Mammary epithelial cell (primary cell): ENCODE measurements around the gene RSPH9.

Source experiments
- EZH2 ChIP-seq: IDR thresholded peaks from 2 replicates; pipeline ENCODE4 v1.6.1; 2012; ENCODE audit warnings: low read length, inconsistent platforms, borderline replicate concordance
- TF ChIP-seq, protein P1 (sequence below), 2 donors: IDR thresholded peaks in 1 of 2; conservative IDR thresholded peaks in 1 of 2; 2 replicates each; pipeline ENCODE4 v1.5.1; 2011 to 2012; ENCODE audit warnings: inconsistent platforms in 2 of 2, low read length in 2 of 2, mild to moderate bottlenecking in 2 of 2, control low read depth in 1 of 2, low read depth in 1 of 2; ENCODE audit not compliant: insufficient read depth in 1 of 2; ENCODE audit errors: extremely low read depth in 1 of 2

DNA sequence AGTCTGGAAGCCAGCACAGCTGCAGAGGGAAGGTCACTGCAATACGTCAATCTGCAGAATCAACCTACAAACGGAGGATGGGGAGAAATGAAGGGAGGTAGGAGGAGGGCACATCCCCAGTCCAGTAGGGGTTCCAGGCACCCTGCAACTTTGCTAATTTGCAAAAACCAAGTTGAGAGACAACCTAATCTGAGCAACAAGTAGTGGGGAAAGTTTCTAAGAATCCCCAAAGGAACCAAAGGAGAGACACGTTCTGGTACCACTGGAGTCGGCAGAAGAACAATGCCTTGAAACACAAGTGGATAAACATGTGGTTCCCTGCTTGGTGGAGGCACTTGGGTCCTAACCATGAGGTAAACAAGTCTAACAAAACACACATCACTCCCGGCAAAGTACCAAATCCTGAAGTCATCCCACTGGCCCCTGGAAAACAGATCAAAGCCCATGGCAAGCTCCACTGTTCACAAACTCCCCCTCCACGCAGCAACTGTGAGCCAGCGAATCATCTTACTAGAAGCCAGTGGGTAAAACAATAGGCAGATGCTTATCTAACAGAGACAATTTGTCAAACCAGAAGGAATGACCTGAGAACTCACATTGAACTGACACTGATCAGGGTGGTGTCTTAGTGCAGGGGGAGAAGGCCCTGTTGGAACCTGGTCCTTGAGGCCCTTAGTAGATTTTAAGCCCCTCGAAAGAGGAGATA is 38.0 kb downstream of the RSPH9 start:
- TF ChIP-seq, protein P1, sequence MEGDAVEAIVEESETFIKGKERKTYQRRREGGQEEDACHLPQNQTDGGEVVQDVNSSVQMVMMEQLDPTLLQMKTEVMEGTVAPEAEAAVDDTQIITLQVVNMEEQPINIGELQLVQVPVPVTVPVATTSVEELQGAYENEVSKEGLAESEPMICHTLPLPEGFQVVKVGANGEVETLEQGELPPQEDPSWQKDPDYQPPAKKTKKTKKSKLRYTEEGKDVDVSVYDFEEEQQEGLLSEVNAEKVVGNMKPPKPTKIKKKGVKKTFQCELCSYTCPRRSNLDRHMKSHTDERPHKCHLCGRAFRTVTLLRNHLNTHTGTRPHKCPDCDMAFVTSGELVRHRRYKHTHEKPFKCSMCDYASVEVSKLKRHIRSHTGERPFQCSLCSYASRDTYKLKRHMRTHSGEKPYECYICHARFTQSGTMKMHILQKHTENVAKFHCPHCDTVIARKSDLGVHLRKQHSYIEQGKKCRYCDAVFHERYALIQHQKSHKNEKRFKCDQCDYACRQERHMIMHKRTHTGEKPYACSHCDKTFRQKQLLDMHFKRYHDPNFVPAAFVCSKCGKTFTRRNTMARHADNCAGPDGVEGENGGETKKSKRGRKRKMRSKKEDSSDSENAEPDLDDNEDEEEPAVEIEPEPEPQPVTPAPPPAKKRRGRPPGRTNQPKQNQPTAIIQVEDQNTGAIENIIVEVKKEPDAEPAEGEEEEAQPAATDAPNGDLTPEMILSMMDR (conservative IDR thresholded peaks at IDR 0.05 in 1 of 2, IDR thresholded peaks at IDR 0.05 in 1 of 2; ENCODE audit: extremely low read depth in 1 of 2, insufficient read depth in 1 of 2, low read depth in 1 of 2, low read length in 2 of 2): no peak
- no peak for TF ChIP-seq EZH2
